Measurements from ENCODE around the gene FOXP4.

FOXP4 gene

GRCh38 chr6:41522780-41523548 is 23.2 kb upstream of the FOXP4 start:
- no peak for TF ChIP-seq CTCF (IDR thresholded peaks at IDR 0.05; ENCODE audit: borderline replicate concordance, insufficient read depth, low read depth, low read length)
- no peak overlapping the region for H3K4me3 ChIP-seq (ENCODE audit: low read depth, low read length)

- TF ChIP-seq CTCF (IDR thresholded peaks at IDR 0.05; ENCODE audit: borderline replicate concordance, insufficient read depth, low read depth, low read length), result no peak
- no peak overlapping the region for H3K4me3 ChIP-seq (ENCODE audit: low read depth, low read length)
Observed at GRCh38 chr6:41523915-41524633, 22.1 kb upstream of the FOXP4 start.

- TF ChIP-seq CTCF (IDR thresholded peaks at IDR 0.05; ENCODE audit: borderline replicate concordance, insufficient read depth, low read depth, low read length), result no peak
Observed at GRCh38 chr6:41524634-41525011, 21.6 kb upstream of the FOXP4 start.

GRCh38 chr6:41527721-41528408 is 18.3 kb upstream of the FOXP4 start:
- no peak for TF ChIP-seq CTCF (IDR thresholded peaks at IDR 0.05; ENCODE audit: borderline replicate concordance, insufficient read depth, low read depth, low read length)
- H3K4me3 ChIP-seq (ENCODE audit: low read depth, low read length), result no peak overlapping the region

More at GRCh38 chr6:41524634-41525011, 21.6 kb upstream of the FOXP4 start:
- no peak overlapping the region for H3K4me3 ChIP-seq (ENCODE audit: low read depth, low read length)

- H3K4me3 ChIP-seq (ENCODE audit: low read depth, low read length), result no peak overlapping the region
- TF ChIP-seq CTCF (IDR thresholded peaks at IDR 0.05; ENCODE audit: borderline replicate concordance, insufficient read depth, low read depth, low read length), result no peak
Observed at GRCh38 chr6:41528409-41528963, 17.7 kb upstream of the FOXP4 start.

- no peak for TF ChIP-seq CTCF (IDR thresholded peaks at IDR 0.05; ENCODE audit: borderline replicate concordance, insufficient read depth, low read depth, low read length)
- no peak overlapping the region for H3K4me3 ChIP-seq (ENCODE audit: low read depth, low read length)
Observed at GRCh38 chr6:41529049-41529448, 17.1 kb upstream of the FOXP4 start.

Measured in GM12875 (cell line).